A673 (cell line): ENCODE data around the gene F2RL3. TPM values are rescaled to one million over a fixed set of nuclear protein-coding genes. Genes with fewer than 3 reads are reported as not detected.

ENCODE experiments used
- BruUV-seq: library from RNA; stranded (reverse); fragments of 400-500 nt; replicated peaks from 2 replicates; lab custom pipeline; 2021; lab: Mats Ljungman, UMichigan
- CTCF ChIA-PET: fragments of 300-600 bp; sonication (Branson Sonifier 250); formaldehyde crosslinking; loops from one replicate; lab custom pipeline; 2022; ENCODE audit warnings: antibody characterized with exemption; lab: Charles Lee
- POLR2A ChIA-PET: fragments of 300-600 bp; sonication (Branson Sonifier 250); formaldehyde crosslinking; loops from one replicate; lab custom pipeline; 2022; ENCODE audit warnings: antibody characterized with exemption; ENCODE audit not compliant: low non-redundant PET; lab: Charles Lee
- DNase-seq: peaks from one replicate; pipeline ENCODE4 v3.0.0-alpha.2; 2015; ENCODE audit warnings: low spot score
- H3K27ac ChIP-seq: fragments of 200-600 bp; sonication (generic); 2 replicates; pipeline ENCODE4 v1.5.1; 2016; ENCODE audit warnings: mixed run types, low read depth, mild to moderate bottlenecking, mixed read lengths, antibody characterized with exemption, low read length; ENCODE audit not compliant: poor library complexity, severe bottlenecking
- H3K27me3 ChIP-seq: fragments of 200-600 bp; sonication (generic); replicated peaks from 2 replicates; pipeline ENCODE4 v1.6.1; 2017; ENCODE audit warnings: mixed run types, low read depth, mild to moderate bottlenecking, mixed read lengths, antibody characterized with exemption, low read length; ENCODE audit not compliant: insufficient read depth, poor library complexity
- H3K36me3 ChIP-seq: fragments of 200-600 bp; sonication (generic); 2 replicates; pipeline ENCODE4 v1.6.1; 2016; ENCODE audit warnings: mixed run types, mild to moderate bottlenecking, mixed read lengths, antibody characterized with exemption, low read length; ENCODE audit not compliant: insufficient read depth, poor library complexity, severe bottlenecking
- H3K4me1 ChIP-seq: fragments of 200-600 bp; sonication (generic); 2 replicates; pipeline ENCODE4 v1.6.1; 2017; ENCODE audit warnings: mixed run types, mild to moderate bottlenecking, mixed read lengths, antibody characterized with exemption, low read length; ENCODE audit not compliant: insufficient read depth, poor library complexity, severe bottlenecking
- H3K4me3 ChIP-seq: fragments of 200-600 bp; sonication (generic); 2 replicates; pipeline ENCODE4 v1.5.1; 2016; ENCODE audit warnings: low read depth, mixed run types, mild to moderate bottlenecking, mixed read lengths, low read length; ENCODE audit not compliant: poor library complexity, severe bottlenecking
- H3K9me3 ChIP-seq: fragments of 200-600 bp; sonication (generic); 2 replicates; pipeline ENCODE4 v1.6.1; 2016; ENCODE audit warnings: mixed run types, low read depth, mild to moderate bottlenecking, mixed read lengths, antibody characterized with exemption, low read length; ENCODE audit not compliant: poor library complexity, severe bottlenecking
- EZH2 ChIP-seq: fragments of 200-600 bp; sonication (generic); IDR thresholded peaks from 2 replicates; pipeline ENCODE4 v1.6.1; 2017; ENCODE audit warnings: borderline replicate concordance, low read depth, mild to moderate bottlenecking, mixed read lengths, antibody characterized with exemption, low read length; ENCODE audit not compliant: poor library complexity, severe bottlenecking
- intact Hi-C: fragments of 100-400 bp; cut with micrococcal nuclease; formaldehyde crosslinking; loops from one replicate; pipeline ENCODE4 v1.10.0; 2022; ENCODE audit not compliant: unreplicated experiment
- total RNA-seq: library from RNA; stranded (reverse); gene quantifications from 2 replicates; pipeline ENCODE4 v1.2.3, GENCODE V29; 2021
- TF ChIP-seq, protein P1 (sequence below): fragments of 300-800, 200-600 bp; sonication (generic); conservative IDR thresholded peaks from 2 replicates; pipeline ENCODE4 v1.5.1; 2017; ENCODE audit warnings: low read depth, mild to moderate bottlenecking, antibody characterized with exemption, low read length, moderate library complexity, mixed read lengths

F2RL3 gene
- total RNA-seq, 1 experiment from 2014 or later: not detected

DNA sequence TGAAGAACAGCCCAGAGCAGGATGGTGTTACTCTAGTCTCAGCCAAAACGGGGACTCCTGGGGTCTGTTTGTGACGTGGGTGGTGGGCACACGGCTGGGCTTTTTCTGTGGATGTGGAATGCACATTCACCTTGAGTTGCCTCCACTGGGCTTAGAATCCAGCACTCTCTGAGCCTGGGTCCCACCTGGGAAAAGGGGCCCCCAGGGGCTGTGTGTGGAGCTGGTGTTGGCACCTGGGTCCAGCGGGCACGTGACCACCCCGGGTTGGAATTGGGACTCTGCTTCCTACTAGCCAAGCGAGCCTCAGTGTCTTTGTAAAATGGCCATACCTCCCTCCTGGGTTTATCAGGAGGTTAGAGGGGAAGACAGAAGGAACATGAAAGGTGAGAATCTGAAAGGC is 29.2 kb upstream of the F2RL3 start:
- H3K9me3 ChIP-seq: no peaks in the 10 kb centered on the region
- intact Hi-C loops: no loop called here
- no TSS peak for BruUV-seq

DNA sequence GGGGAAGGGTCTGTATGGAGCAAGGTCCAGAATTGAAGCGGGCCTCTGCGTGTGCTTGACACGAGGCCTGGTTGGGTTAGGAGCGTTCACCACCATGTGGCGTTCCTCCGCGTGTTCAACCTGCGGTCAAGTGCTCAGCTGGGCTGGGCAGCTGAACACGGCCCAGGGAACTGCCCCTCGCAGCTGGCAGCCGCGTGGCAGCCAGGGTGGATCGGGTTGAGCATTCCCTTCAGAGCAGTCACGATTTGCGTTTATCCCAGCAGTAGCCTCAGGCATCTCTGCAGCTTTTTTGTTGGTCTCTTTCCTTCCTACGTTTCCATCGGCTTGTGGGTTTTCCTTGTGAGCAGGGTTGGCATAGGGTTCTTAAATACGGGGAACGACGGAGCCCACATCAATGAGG is 28.7 kb upstream of the F2RL3 start:
- Histone ChIP-seq H3K9me3 (no peaks in the 10 kb centered on the region), H3K36me3 (peaks cover 32% of the 10 kb centered on the region), H3K4me1 (no peaks in the 10 kb centered on the region), H3K27ac (no peak overlapping the region), H3K4me3 (no peak overlapping the region), H3K27me3 (no peaks in the 10 kb centered on the region)
- TF ChIP-seq, protein P1, sequence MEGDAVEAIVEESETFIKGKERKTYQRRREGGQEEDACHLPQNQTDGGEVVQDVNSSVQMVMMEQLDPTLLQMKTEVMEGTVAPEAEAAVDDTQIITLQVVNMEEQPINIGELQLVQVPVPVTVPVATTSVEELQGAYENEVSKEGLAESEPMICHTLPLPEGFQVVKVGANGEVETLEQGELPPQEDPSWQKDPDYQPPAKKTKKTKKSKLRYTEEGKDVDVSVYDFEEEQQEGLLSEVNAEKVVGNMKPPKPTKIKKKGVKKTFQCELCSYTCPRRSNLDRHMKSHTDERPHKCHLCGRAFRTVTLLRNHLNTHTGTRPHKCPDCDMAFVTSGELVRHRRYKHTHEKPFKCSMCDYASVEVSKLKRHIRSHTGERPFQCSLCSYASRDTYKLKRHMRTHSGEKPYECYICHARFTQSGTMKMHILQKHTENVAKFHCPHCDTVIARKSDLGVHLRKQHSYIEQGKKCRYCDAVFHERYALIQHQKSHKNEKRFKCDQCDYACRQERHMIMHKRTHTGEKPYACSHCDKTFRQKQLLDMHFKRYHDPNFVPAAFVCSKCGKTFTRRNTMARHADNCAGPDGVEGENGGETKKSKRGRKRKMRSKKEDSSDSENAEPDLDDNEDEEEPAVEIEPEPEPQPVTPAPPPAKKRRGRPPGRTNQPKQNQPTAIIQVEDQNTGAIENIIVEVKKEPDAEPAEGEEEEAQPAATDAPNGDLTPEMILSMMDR: no peak
- no peak for TF ChIP-seq EZH2
- intact Hi-C loops: no loop called here
- POLR2A ChIA-PET: no interaction called here
- DNase-seq: no peak
- CTCF ChIA-PET: no interaction called here
- no TSS peak for BruUV-seq

More for the DNA sequence above, 29.2 kb upstream of the F2RL3 start:
- no peak overlapping the region for H3K27ac ChIP-seq
- CTCF ChIA-PET: no interaction called here
- H3K4me3 ChIP-seq: no peak overlapping the region
- no peak for DNase-seq
- no peaks in the 10 kb centered on the region for H3K27me3 ChIP-seq
- no peak for TF ChIP-seq EZH2
- TF ChIP-seq, protein P1: no peak
- H3K4me1 ChIP-seq: no peaks in the 10 kb centered on the region
- POLR2A ChIA-PET: no interaction called here
- peaks cover 36% of the 10 kb centered on the region for H3K36me3 ChIP-seq

DNA sequence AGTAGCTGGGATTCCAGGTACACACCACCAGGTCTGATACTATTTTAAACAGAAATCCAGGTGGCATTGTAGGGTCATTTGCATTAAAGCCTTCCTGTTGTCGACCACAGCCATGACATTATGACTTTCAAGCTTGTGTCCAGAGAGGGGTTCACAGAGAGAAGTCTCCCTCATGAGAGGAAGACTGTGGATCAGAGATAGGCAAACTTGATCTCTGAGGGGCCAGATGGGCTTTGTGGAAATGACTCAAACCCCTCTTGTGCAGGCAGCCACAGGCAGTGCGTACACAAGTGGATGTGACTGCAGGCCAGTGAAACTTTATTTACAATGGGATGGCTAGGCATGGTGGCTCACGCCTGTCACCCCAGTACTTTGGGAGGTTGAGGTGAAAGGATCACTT is 27.8 kb upstream of the F2RL3 start:
- intact Hi-C loops: no loop called here
- H3K4me3 ChIP-seq: no peak overlapping the region
- no peaks in the 10 kb centered on the region for H3K4me1 ChIP-seq
- no peak for DNase-seq
- no peaks in the 10 kb centered on the region for H3K9me3 ChIP-seq
- ChIA-PET POLR2A (no interaction called here), CTCF (no interaction called here)
- no TSS peak for BruUV-seq
- H3K36me3 ChIP-seq: peaks cover 38% of the 10 kb centered on the region
- TF ChIP-seq, protein P1: no peak
- no peak for TF ChIP-seq EZH2
- no peak overlapping the region for H3K27ac ChIP-seq
- H3K27me3 ChIP-seq: no peaks in the 10 kb centered on the region
